Measurements from ENCODE around the gene TXLNG.

DNA sequence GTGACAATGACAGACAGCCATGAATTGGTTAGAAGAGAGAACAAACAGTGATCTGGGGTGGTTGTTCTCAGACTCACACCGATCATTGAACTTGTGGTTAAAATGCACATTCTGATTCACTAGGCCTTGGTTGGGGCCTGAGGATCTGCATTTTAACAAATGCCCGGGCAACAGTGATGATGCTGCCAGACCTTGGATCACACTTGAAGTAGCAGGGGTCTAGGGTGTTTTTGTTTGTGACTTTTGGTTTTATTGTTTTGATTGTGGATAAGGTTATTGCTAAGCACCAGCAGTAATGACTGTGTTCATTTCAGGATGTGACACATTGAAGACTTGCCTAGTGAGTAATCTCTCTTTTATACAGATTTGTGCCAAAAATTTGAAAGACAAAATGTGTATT lies 36.5 kb downstream of the TXLNG start:
- TF ChIP-seq, protein P1, sequence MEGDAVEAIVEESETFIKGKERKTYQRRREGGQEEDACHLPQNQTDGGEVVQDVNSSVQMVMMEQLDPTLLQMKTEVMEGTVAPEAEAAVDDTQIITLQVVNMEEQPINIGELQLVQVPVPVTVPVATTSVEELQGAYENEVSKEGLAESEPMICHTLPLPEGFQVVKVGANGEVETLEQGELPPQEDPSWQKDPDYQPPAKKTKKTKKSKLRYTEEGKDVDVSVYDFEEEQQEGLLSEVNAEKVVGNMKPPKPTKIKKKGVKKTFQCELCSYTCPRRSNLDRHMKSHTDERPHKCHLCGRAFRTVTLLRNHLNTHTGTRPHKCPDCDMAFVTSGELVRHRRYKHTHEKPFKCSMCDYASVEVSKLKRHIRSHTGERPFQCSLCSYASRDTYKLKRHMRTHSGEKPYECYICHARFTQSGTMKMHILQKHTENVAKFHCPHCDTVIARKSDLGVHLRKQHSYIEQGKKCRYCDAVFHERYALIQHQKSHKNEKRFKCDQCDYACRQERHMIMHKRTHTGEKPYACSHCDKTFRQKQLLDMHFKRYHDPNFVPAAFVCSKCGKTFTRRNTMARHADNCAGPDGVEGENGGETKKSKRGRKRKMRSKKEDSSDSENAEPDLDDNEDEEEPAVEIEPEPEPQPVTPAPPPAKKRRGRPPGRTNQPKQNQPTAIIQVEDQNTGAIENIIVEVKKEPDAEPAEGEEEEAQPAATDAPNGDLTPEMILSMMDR (conservative IDR thresholded peaks at IDR 0.05) = no peak
- no peak for TF ChIP-seq EZH2 (IDR thresholded peaks at IDR 0.05; ENCODE audit: low read depth)
